Measurements from ENCODE around the gene IFI27L1.
A peak's percentile ranks its signal among the peaks of the same experiment; 100 is the strongest.
"Not testable (repeated sequence)": the region's sequence is repeated elsewhere in the genome, so short reads cannot be mapped to it uniquely, and the experiment has no call there.

IFI27L1 gene

GRCh38 chr14:94048691-94049624 lies 32.2 kb upstream of the IFI27L1 start:
- DNase-seq (ENCODE audit: low read depth): no peak

GRCh38 chr14:94049625-94050023 lies 31.5 kb upstream of the IFI27L1 start:
- no peak for DNase-seq (ENCODE audit: low read depth)

- no peak for DNase-seq (ENCODE audit: low read depth)
Observed at GRCh38 chr14:94050231-94050880, 30.8 kb upstream of the IFI27L1 start.

- DNase-seq (ENCODE audit: low read depth): peak; percentile 16
Observed at GRCh38 chr14:94051115-94051514, 30.0 kb upstream of the IFI27L1 start.

GRCh38 chr14:94051779-94052178 lies 29.3 kb upstream of the IFI27L1 start:
- no peak for DNase-seq (ENCODE audit: low read depth)

GRCh38 chr14:94052199-94052598 lies 28.9 kb upstream of the IFI27L1 start:
- DNase-seq (ENCODE audit: low read depth): no peak

- no peak for DNase-seq (ENCODE audit: low read depth)
Observed at GRCh38 chr14:94052662-94053061, 28.4 kb upstream of the IFI27L1 start.

GRCh38 chr14:94054401-94054800 lies 26.7 kb upstream of the IFI27L1 start:
- DNase-seq (ENCODE audit: low read depth): no peak

- DNase-seq (ENCODE audit: low read depth): no peak
Observed at GRCh38 chr14:94054936-94055335, 26.2 kb upstream of the IFI27L1 start.

DNA sequence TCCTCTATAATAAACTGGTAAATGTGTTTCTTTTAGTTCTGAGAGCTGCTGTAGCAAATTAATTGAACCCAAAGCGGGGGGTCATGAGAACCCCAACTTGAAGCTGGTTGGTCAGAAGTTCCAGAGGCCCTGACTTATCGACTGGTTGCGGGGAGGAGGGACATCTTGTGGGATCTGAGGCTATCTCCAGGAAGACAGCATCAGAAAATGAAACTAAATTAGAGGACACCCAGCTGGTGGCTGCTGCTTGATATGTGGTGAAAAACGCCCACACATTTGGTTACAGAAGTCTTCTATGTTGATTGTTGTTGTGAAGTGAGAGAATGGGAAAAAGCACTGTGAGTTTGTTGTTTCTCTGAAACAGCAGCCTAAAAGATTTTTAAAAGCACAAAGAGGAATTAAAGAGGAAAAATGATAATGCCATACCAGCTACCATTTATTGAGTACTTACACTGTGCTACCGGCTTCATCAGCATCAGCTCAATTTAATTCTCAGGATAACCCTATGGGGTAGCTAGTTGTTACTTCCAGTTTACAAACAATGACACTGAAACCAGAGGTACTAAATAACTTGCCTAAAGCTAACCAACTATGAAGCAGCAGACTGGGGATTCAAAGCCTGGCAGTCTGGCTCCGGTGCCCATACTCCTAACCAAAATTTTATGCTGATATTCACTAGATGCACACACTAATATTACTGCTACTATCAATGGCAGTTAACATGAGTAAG lies 24.4 kb upstream of the IFI27L1 start:
- DNase-seq (ENCODE audit: low read depth): no peak

DNA sequence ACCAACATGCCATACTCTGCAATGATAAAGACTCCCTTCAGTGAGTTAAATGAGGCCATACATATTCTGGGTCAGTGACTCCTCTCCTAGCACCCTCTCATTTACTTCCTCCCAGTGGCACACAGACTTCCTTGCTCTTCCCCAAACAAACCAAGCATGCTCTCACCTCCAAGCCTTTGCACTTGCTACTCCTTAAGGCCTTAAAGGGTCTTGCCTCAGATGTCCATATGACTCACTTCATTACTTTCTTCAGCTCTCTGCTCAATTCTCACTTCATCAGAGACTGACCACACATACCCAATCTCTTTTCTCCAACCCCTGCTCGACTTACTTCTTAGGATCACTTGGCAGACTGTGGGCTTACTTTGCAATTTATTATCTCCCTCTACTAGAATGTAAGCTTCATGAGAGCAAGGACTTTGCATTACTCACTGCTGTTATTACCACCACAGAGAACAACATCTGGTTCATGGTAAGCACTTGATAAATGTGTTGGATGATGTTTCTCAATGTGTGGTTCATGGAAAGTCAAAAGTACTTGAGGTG lies 22.9 kb upstream of the IFI27L1 start:
- no peak for DNase-seq (ENCODE audit: low read depth)

- DNase-seq (ENCODE audit: low read depth): no peak
Observed at GRCh38 chr14:94058674-94059138, 22.4 kb upstream of the IFI27L1 start.

- no peak for DNase-seq (ENCODE audit: low read depth)
Observed at GRCh38 chr14:94059998-94060397, 21.1 kb upstream of the IFI27L1 start.

DNA sequence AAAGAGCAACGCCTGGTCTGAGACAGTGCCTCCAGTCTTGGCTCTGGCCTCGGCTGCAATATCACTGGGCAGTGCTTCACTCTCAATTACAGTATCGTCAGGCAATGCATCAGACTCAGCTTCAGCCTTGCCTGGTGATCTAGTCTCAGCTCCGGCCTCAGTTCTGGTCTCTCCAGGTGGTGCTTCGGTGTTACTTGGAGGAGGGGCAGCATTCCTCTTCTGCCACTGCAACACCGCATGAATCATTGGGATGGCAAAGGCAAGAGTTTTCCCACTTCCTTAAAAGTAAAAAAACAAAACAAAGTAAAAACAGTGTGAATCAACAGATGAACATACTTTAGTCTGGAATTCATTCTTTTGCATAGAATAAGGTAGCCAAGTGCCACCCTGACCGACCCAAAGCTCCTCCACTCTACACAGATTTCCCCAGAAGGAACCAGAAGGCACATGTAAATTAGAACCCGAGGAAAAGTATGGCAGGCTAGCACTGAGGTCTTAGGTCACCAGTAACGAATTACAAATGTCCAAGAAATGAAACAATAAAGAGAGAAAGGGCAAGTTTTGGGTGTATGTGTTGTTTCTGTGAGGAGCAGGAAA lies 18.7 kb upstream of the IFI27L1 start:
- no peak for DNase-seq (ENCODE audit: low read depth)

GRCh38 chr14:94066089-94066676 lies 14.9 kb upstream of the IFI27L1 start:
- no peak for DNase-seq (ENCODE audit: low read depth)

GRCh38 chr14:94072076-94072475 lies 9.0 kb upstream of the IFI27L1 start:
- DNase-seq (ENCODE audit: low read depth): not testable (repeated sequence)

- no peak for DNase-seq (ENCODE audit: low read depth)
Observed at GRCh38 chr14:94074534-94074933, 6.6 kb upstream of the IFI27L1 start.

DNA sequence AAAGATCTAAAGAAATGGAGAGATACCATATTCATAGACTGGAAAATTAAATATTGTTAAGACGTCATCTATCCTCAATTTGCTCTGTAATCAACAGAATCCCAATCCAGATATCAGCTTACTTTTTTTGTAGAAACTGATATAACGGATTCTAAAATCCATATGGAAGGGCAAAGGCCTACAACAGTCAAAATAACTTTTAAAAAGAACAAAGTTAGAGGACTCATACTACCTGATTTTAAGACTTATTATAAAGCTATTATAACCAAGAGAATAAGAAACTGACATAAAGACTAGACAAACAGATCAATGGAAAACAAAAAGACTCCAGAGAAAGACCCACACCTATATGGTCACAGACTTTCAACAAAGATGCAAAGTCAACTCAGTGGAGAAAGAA lies 6.1 kb upstream of the IFI27L1 start:
- no peak for DNase-seq (ENCODE audit: low read depth)

- DNase-seq (ENCODE audit: low read depth): no peak
Observed at GRCh38 chr14:94077111-94077821, 3.8 kb upstream of the IFI27L1 start.

DNA sequence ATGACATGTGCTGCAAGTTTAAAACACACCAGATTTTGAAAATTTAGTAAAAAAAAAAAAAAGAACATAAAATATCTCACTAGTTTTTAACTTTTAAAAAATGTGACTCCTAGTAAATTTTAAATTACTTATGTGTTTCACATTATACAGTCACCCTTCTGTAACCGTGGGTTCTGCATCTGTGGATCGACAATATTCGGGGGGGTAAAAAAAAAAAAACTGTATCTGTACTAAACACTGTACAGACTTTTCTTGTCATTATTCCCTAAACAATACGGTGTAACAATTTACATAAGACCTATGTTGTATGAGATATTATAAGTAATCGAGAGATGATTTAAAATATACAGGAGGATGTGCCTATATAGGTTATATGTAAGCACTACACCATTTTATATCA lies 3.3 kb upstream of the IFI27L1 start:
- no peak for DNase-seq (ENCODE audit: low read depth)

Data from stromal cell of bone marrow (primary cell).